SK-N-MC (cell line): ENCODE measurements around the gene ZNF646.

Experiments
- EZH2 ChIP-seq: fragments of 200-600 bp; sonication (generic); IDR thresholded peaks from one replicate; pipeline ENCODE4 v1.6.1; 2017; ENCODE audit warnings: antibody characterized with exemption
- FOXP2 ChIP-seq: optimal IDR thresholded peaks from 2 replicates; pipeline ENCODE3; 2011; ENCODE audit warnings: mild to moderate bottlenecking, moderate library complexity; ENCODE audit not compliant: insufficient read depth; ENCODE audit errors: extremely low read length, control extremely low read depth
- POLR2AphosphoS5 ChIP-seq: IDR thresholded peaks from 2 replicates; pipeline ENCODE4 v1.6.1; 2012; ENCODE audit warnings: mild to moderate bottlenecking, low read depth, low read length, borderline replicate concordance

DNA sequence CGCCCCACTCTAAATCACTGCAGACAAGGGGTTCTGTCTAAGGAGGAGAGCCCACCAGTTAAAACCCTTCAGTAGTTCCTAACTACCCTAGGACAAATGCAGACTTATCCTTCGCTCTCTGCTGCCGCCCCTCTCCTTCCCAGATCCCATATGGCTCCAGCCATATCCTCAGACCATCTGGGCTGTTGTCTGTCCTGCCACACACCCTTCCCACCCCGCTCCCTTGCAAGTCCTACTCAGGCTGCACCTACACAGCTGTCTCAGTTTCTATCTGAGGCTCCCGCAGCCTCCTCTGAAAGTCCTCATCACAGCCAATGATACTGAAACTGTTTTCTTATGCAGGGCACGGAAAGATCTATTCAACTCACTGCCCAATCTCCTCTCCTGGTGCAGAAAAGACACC lies 33.2 kb downstream of the ZNF646 start:
- TF ChIP-seq POLR2AphosphoS5 (no peak), EZH2 (no peak), FOXP2 (no peak)
